Astrocyte (in vitro differentiated cells and primary cell): ENCODE measurements around the gene PTPN1. TPM values are rescaled to one million over a fixed set of nuclear protein-coding genes. Genes with fewer than 3 reads are reported as not detected.

Experiments
- DNase-seq: peaks from one replicate; pipeline ENCODE4 v3.0.0-alpha.2; 2010; ENCODE audit warnings: low read depth
- FAIRE-seq: peaks from 2 replicates; lab custom pipeline; 2011; peaks lifted over from hg19 to GRCh38; lab: Jason Lieb, UNC
- H2AFZ ChIP-seq: 2 replicates; pipeline ENCODE4 v1.6.0; 2012; ENCODE audit warnings: low read depth, low read length, inconsistent platforms
- H3K27ac ChIP-seq: 2 replicates; pipeline ENCODE4 v1.5.1; 2011; ENCODE audit warnings: low read depth, low read length, inconsistent platforms
- H3K27me3 ChIP-seq: 2 replicates; pipeline ENCODE4 v1.6.0; 2011; ENCODE audit warnings: low read length, inconsistent platforms; ENCODE audit not compliant: insufficient read depth
- H3K36me3 ChIP-seq: 2 replicates; pipeline ENCODE4 v1.5.1; 2011; ENCODE audit warnings: low read length, inconsistent platforms; ENCODE audit not compliant: insufficient read depth
- H3K4me1 ChIP-seq: 2 replicates; pipeline ENCODE4 v1.5.1; 2011; ENCODE audit warnings: low read length, inconsistent platforms; ENCODE audit not compliant: insufficient read depth
- H3K4me2 ChIP-seq: 2 replicates; pipeline ENCODE4 v1.6.0; 2012; ENCODE audit warnings: low read length, inconsistent platforms
- H3K4me3 ChIP-seq: 2 replicates; pipeline ENCODE4 v1.5.1; 2011; ENCODE audit warnings: low read depth, mild to moderate bottlenecking, low read length, inconsistent platforms; ENCODE audit not compliant: insufficient read depth
- H3K79me2 ChIP-seq: 2 replicates; pipeline ENCODE4 v1.6.0; 2012; ENCODE audit warnings: mild to moderate bottlenecking, low read length, inconsistent platforms; ENCODE audit not compliant: insufficient read depth
- H3K9ac ChIP-seq: 2 replicates; pipeline ENCODE4 v1.6.0; 2012; ENCODE audit warnings: mild to moderate bottlenecking, low read length, inconsistent platforms
- H3K9me3 ChIP-seq: 2 replicates; pipeline ENCODE4 v1.5.1; 2012; ENCODE audit warnings: low read depth, mild to moderate bottlenecking, low read length, inconsistent platforms; ENCODE audit not compliant: insufficient read depth
- H4K20me1 ChIP-seq: 2 replicates; pipeline ENCODE4 v1.6.0; 2012; ENCODE audit warnings: low read length, inconsistent platforms; ENCODE audit not compliant: insufficient read depth
- H3K27ac Mint-ChIP-seq: one replicate; pipeline ENCODE4 v1.8.0; 2021; ENCODE audit warnings: mild to moderate bottlenecking, mixed read lengths; ENCODE audit not compliant: unreplicated experiment
- H3K27me3 Mint-ChIP-seq: one replicate; pipeline ENCODE4 v1.8.0; 2021; ENCODE audit warnings: low read depth, mixed read lengths; ENCODE audit not compliant: unreplicated experiment
- H3K36me3 Mint-ChIP-seq: one replicate; pipeline ENCODE4 v1.8.0; 2021; ENCODE audit warnings: low read depth, mixed read lengths; ENCODE audit not compliant: unreplicated experiment
- H3K4me1 Mint-ChIP-seq: one replicate; pipeline ENCODE4 v1.8.0; 2021; ENCODE audit warnings: low read depth, mixed read lengths; ENCODE audit not compliant: unreplicated experiment
- H3K4me3 Mint-ChIP-seq: one replicate; pipeline ENCODE4 v1.8.0; 2021; ENCODE audit warnings: mild to moderate bottlenecking, moderate library complexity, mixed read lengths; ENCODE audit not compliant: unreplicated experiment
- H3K9me3 Mint-ChIP-seq: one replicate; pipeline ENCODE4 v1.8.0; 2021; ENCODE audit warnings: mild to moderate bottlenecking, mixed read lengths; ENCODE audit not compliant: unreplicated experiment
- CTCF ChIP-seq: IDR thresholded peaks from 2 replicates; pipeline ENCODE4 v1.5.1; 2011; ENCODE audit warnings: low read depth, mild to moderate bottlenecking, inconsistent platforms, low read length, moderate library complexity; ENCODE audit not compliant: insufficient read depth
- EZH2 ChIP-seq: IDR thresholded peaks from 2 replicates; pipeline ENCODE4 v1.6.1; 2012; ENCODE audit warnings: mild to moderate bottlenecking, low read length, inconsistent platforms; ENCODE audit not compliant: insufficient read depth
- total RNA-seq: library from RNA; stranded (reverse); gene quantifications from 2 replicates; pipeline ENCODE4 v1.2.1, GENCODE V29; 2021

Gene PTPN1
- total RNA-seq, 1 donor from 2014 or later, result 64.9 TPM

- H3K36me3 Mint-ChIP-seq, result peaks cover 1% of the 10 kb centered on the region
- Histone ChIP-seq H2AFZ (no peak overlapping the region), H3K4me3 (no peak overlapping the region), H3K9ac (no peak overlapping the region), H3K36me3 (no peaks in the 10 kb centered on the region), H3K9me3 (no peaks in the 10 kb centered on the region), H3K4me1 (peaks cover 64% of the 10 kb centered on the region), H3K4me2 (no peak overlapping the region), H3K79me2 (peaks cover 100% of the 10 kb centered on the region), H3K27ac (peak overlapping the region; percentile 11), H3K27me3 (no peaks in the 10 kb centered on the region), H4K20me1 (peaks cover 77% of the 10 kb centered on the region)
- TF ChIP-seq CTCF, result no peak
- TF ChIP-seq EZH2, result no peak
- H3K4me3 Mint-ChIP-seq, result no peak overlapping the region
- H3K27ac Mint-ChIP-seq, result peak overlapping the region; percentile 28
- peaks cover 70% of the 10 kb centered on the region for H3K4me1 Mint-ChIP-seq
- DNase-seq, result no peak
- H3K27me3 Mint-ChIP-seq, result no peaks in the 10 kb centered on the region
- H3K9me3 Mint-ChIP-seq, result no peaks in the 10 kb centered on the region
- no peak for FAIRE-seq
Observed at GRCh38 chr20:50515471-50516106, 5.4 kb downstream of the PTPN1 start.

- no peak overlapping the region for H3K4me3 Mint-ChIP-seq
- FAIRE-seq, result no peak
- H3K79me2 ChIP-seq, result peaks cover 100% of the 10 kb centered on the region
- no peaks in the 10 kb centered on the region for H3K36me3 ChIP-seq
- peak overlapping the region; percentile 21 for H3K27ac Mint-ChIP-seq
- DNase-seq, result no peak
- peaks cover 1% of the 10 kb centered on the region for H3K36me3 Mint-ChIP-seq
- H3K27ac ChIP-seq, result peak overlapping the region; percentile 11
- no peak overlapping the region for H2AFZ ChIP-seq
- H3K27me3 Mint-ChIP-seq, result no peaks in the 10 kb centered on the region
- H3K9ac ChIP-seq, result no peak overlapping the region
- H3K9me3 ChIP-seq, result no peaks in the 10 kb centered on the region
- H3K4me1 ChIP-seq, result peaks cover 71% of the 10 kb centered on the region
- no peaks in the 10 kb centered on the region for H3K9me3 Mint-ChIP-seq
- H3K4me3 ChIP-seq, result no peak overlapping the region
- H3K4me1 Mint-ChIP-seq, result peaks cover 71% of the 10 kb centered on the region
- no peak for TF ChIP-seq CTCF
- no peak for TF ChIP-seq EZH2
- H3K27me3 ChIP-seq, result no peaks in the 10 kb centered on the region
- H3K4me2 ChIP-seq, result no peak overlapping the region
- peaks cover 78% of the 10 kb centered on the region for H4K20me1 ChIP-seq
Observed at GRCh38 chr20:50516180-50516934, 6.2 kb downstream of the PTPN1 start.
